Measurements from ENCODE around the gene MOB1A.

- TF ChIP-seq, protein P1, sequence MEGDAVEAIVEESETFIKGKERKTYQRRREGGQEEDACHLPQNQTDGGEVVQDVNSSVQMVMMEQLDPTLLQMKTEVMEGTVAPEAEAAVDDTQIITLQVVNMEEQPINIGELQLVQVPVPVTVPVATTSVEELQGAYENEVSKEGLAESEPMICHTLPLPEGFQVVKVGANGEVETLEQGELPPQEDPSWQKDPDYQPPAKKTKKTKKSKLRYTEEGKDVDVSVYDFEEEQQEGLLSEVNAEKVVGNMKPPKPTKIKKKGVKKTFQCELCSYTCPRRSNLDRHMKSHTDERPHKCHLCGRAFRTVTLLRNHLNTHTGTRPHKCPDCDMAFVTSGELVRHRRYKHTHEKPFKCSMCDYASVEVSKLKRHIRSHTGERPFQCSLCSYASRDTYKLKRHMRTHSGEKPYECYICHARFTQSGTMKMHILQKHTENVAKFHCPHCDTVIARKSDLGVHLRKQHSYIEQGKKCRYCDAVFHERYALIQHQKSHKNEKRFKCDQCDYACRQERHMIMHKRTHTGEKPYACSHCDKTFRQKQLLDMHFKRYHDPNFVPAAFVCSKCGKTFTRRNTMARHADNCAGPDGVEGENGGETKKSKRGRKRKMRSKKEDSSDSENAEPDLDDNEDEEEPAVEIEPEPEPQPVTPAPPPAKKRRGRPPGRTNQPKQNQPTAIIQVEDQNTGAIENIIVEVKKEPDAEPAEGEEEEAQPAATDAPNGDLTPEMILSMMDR (IDR thresholded peaks at IDR 0.05; ENCODE audit: low read depth, low read length): no peak
- no peak for TF ChIP-seq EZH2phosphoT487 (IDR thresholded peaks at IDR 0.05; ENCODE audit: low read depth)
Measured at GRCh38 chr2:74183878-74184277, 5.2 kb upstream of the MOB1A start.

Data from OCI-LY3 (cell line).